ENCODE results near the gene INPP1.

- TF ChIP-seq EZH2phosphoT487 (IDR thresholded peaks at IDR 0.05; ENCODE audit: borderline replicate concordance, low read length) (no peak), CTCF (IDR thresholded peaks at IDR 0.05; ENCODE audit: low read depth, low read length, poor library complexity, severe bottlenecking) (no peak)
Measured at GRCh38 chr2:190351955-190352354, 8.6 kb downstream of the INPP1 start.

Data from DOHH2 (cell line).